Coronary artery (tissue), 2 donors: ENCODE measurements around the gene LPO.

Experiments used
- DNase-seq: peaks from one replicate; pipeline ENCODE4 v3.0.0-alpha.2; 2017; ENCODE audit warnings: low spot score
- H3K27ac ChIP-seq, 2 donors: fragments of 200-600 bp; sonication (generic); one replicate each; pipeline ENCODE4 v1.5.1; 2016 to 2019
- H3K4me3 ChIP-seq: fragments of 200-600 bp; sonication (generic); 2 replicates; pipeline ENCODE4 v1.5.1; 2016; ENCODE audit warnings: mild to moderate bottlenecking, moderate library complexity
- CTCF ChIP-seq: fragments of 200-600 bp; sonication (generic); IDR thresholded peaks from one replicate; pipeline ENCODE4 v1.5.1; 2019; ENCODE audit warnings: antibody characterized with exemption

LPO gene

GRCh38 chr17:58277107-58277801 lies 38.9 kb downstream of the LPO start:
- H3K27ac ChIP-seq: no peak overlapping the region
- TF ChIP-seq CTCF: no peak
- no peak overlapping the region for H3K4me3 ChIP-seq
- no peak for DNase-seq

- Histone ChIP-seq H3K27ac (no peak overlapping the region), H3K4me3 (no peak overlapping the region)
- DNase-seq: no peak
- TF ChIP-seq CTCF: no peak
Observed at GRCh38 chr17:58277802-58278595, 39.6 kb downstream of the LPO start.

GRCh38 chr17:58278661-58279015 lies 40.3 kb downstream of the LPO start:
- Histone ChIP-seq H3K27ac (no peak overlapping the region), H3K4me3 (peak overlapping the region; percentile 60)
- DNase-seq: no peak
- no peak for TF ChIP-seq CTCF

GRCh38 chr17:58279016-58279711 lies 40.8 kb downstream of the LPO start:
- H3K27ac ChIP-seq: no peak overlapping the region
- no peak for DNase-seq
- H3K4me3 ChIP-seq: peak overlapping the region; percentile 60
- TF ChIP-seq CTCF: no peak

GRCh38 chr17:58279736-58280479 lies 41.5 kb downstream of the LPO start:
- DNase-seq: no peak
- TF ChIP-seq CTCF: no peak
- H3K4me3 ChIP-seq: peak overlapping the region; percentile 60
- H3K27ac ChIP-seq: no peak overlapping the region

GRCh38 chr17:58280480-58281217 lies 42.3 kb downstream of the LPO start, which contains the start of gene MPO:
TSS of gene MPO (minus strand) at chr17:58280935. CDS start at chr17:58280758, 177 bp downstream.
- no peak within 1 kb of the TSS for H3K4me3 ChIP-seq
- H3K27ac ChIP-seq: no peak within 1 kb of the TSS
- TF ChIP-seq CTCF: no peak
- no peak for DNase-seq
